Activated B cell treated with CpG ODN at 0.5 μM for 24 hours (primary cell): ENCODE measurements around the gene IER3. TPM values are rescaled to one million over a fixed set of nuclear protein-coding genes. Genes with fewer than 3 reads are reported as not detected.

ENCODE experiments used
- ATAC-seq: fragments of 200-7000 bp; cut with Tn5 transposase; one replicate; pipeline ENCODE4 v1.10.0; 2021; ENCODE audit warnings: low read depth, mild to moderate bottlenecking, moderate library complexity
- CTCF ChIA-PET: fragments of 350-600 bp; sonication (Branson Sonifier 250); formaldehyde crosslinking; loops from one replicate; lab custom pipeline; 2021; ENCODE audit warnings: antibody characterized with exemption; lab: Charles Lee
- POLR2A ChIA-PET: fragments of 350-600 bp; sonication (Branson Sonifier 250); formaldehyde crosslinking; loops from one replicate; lab custom pipeline; 2021; ENCODE audit warnings: antibody characterized with exemption; lab: Charles Lee
- DNase-seq: peaks from one replicate; pipeline ENCODE4 v3.0.0; 2022
- H3K27ac Mint-ChIP-seq: one replicate; pipeline ENCODE4 v1.8.0; 2020; ENCODE audit warnings: mixed read lengths
- H3K27me3 Mint-ChIP-seq: one replicate; pipeline ENCODE4 v1.8.0; 2021; ENCODE audit warnings: mixed read lengths
- H3K36me3 Mint-ChIP-seq: one replicate; pipeline ENCODE4 v1.8.0; 2021; ENCODE audit warnings: low read depth, mixed read lengths
- H3K4me1 Mint-ChIP-seq: one replicate; pipeline ENCODE4 v1.8.0; 2021; ENCODE audit warnings: mixed read lengths
- H3K4me3 Mint-ChIP-seq: one replicate; pipeline ENCODE4 v1.8.0; 2020; ENCODE audit warnings: mild to moderate bottlenecking, mixed read lengths
- H3K9me3 Mint-ChIP-seq: one replicate; pipeline ENCODE4 v1.8.0; 2020; ENCODE audit warnings: mixed read lengths
- intact Hi-C: fragments of 100-400 bp; cut with micrococcal nuclease; formaldehyde crosslinking; loops from one replicate; pipeline ENCODE4 v1.15.1; 2024
- total RNA-seq: library from RNA; stranded (reverse); gene quantifications from 2 replicates; pipeline ENCODE4 v1.2.3, GENCODE V29; 2022
- TF ChIP-seq, protein P1 (sequence below): fragments of 200-600 bp; IDR thresholded peaks from one replicate; pipeline ENCODE4 v1.8.0; 2022; ENCODE audit warnings: antibody characterized with exemption, mild to moderate bottlenecking

Gene IER3
- total RNA-seq, 1 donor from 2014 or later: 3.3 TPM

DNA sequence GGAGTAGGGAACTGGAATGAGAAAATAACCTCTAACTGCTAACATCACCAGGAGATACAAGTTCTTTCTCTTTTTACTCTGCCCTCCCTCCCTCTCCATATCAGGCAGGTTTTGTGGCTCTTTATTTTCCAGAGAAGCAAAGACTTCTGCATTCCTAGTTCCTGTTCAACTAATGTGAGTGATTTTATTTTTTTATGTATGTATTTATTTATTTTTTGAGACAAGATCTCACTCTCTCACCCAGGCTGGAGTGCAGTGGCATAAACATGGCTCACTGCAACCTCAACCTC, 6.0 kb upstream of the IER3 start:
- intact Hi-C loops: no loop called here
- Mint-ChIP-seq H3K27ac (no peak overlapping the region), H3K4me1 (peaks cover 1% of the 10 kb centered on the region), H3K4me3 (no peak overlapping the region), H3K27me3 (no peaks in the 10 kb centered on the region), H3K36me3 (no peaks in the 10 kb centered on the region), H3K9me3 (no peaks in the 10 kb centered on the region)
- DNase-seq: no peak
- ChIA-PET CTCF (no interaction called here), POLR2A (interaction anchor here (0.6 kb wide), 1 partner anchor 16 kb away, joined by 3 read pairs; no protein-coding TSS in a partner anchor)
- TF ChIP-seq, protein P1, sequence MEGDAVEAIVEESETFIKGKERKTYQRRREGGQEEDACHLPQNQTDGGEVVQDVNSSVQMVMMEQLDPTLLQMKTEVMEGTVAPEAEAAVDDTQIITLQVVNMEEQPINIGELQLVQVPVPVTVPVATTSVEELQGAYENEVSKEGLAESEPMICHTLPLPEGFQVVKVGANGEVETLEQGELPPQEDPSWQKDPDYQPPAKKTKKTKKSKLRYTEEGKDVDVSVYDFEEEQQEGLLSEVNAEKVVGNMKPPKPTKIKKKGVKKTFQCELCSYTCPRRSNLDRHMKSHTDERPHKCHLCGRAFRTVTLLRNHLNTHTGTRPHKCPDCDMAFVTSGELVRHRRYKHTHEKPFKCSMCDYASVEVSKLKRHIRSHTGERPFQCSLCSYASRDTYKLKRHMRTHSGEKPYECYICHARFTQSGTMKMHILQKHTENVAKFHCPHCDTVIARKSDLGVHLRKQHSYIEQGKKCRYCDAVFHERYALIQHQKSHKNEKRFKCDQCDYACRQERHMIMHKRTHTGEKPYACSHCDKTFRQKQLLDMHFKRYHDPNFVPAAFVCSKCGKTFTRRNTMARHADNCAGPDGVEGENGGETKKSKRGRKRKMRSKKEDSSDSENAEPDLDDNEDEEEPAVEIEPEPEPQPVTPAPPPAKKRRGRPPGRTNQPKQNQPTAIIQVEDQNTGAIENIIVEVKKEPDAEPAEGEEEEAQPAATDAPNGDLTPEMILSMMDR: no peak
- ATAC-seq: no peak

DNA sequence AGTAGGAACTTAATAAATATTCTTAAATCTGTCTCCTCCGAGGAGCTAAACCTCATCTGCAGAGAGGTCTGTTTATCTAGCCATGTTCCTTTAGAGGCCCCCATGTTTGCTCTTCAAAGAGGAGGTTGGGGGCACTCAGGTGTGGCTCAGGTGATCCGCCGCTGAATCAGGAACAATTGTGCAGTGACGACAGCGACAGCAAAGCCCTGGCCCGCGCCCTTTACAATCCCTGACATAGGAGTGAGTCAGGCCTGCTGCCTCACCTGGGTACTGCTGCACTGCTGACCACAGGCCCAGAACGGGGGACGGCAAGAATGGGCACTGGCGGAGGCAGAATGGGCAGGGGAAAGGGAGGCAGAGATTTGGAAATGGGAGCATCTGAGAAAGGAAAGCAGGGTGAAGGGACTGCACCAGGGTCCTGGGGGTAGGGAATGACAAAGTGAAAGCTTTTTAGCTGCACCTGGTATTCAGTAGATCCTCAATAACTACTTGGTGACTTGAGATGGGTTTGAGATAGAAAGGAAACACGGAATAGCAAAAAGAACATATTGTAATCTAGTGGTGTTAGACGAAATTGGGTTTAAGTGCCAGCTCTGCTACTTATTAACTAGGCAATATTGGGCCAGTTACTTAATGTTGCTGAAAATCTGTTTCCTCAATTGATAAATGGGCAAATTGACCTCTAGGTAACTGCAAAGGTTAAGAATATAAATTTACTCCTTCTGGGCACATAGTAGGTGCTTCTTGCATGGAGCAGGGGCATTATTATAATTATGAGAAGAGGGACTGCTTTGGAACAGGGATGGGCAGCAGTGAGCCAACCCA, 5.4 kb upstream of the IER3 start:
- intact Hi-C loops: no loop called here
- CTCF ChIA-PET: no interaction called here

DNA sequence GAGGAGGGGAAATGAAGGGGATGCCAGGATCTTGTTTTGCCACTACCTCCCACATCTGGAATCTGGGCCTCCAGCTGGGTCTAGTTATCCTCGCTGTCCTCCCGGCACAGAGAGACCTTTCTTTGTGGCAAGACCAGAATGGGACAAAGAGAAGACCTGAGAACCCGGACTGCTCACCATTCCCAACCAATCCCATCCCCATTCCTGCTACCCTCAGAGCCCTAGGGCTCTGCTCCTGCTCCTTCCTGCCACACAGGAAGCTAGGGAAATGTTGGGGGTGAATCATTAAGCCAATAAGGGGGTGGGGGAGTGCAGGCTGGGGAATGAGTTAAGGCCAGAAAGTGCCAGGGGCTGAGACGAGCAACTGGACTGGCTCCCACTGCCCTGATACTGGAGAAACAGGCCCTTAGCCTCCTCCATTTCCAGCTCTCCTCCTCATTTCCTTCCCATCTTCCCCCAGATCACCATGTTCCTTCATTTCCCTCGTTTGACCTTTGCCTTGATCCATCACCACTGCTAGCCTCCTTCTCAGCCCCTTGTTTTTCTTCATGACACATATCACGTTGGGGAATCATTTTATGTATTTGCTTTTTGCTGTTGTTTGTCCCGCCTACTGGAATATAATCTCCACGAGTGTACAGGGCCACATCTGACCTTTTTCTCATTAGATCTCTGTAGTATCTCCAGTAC, 4.6 kb upstream of the IER3 start:
- no peaks in the 10 kb centered on the region for H3K36me3 Mint-ChIP-seq
- POLR2A ChIA-PET: no interaction called here
- no peak for DNase-seq
- H3K27ac Mint-ChIP-seq: no peak overlapping the region
- CTCF ChIA-PET: no interaction called here
- no peaks in the 10 kb centered on the region for H3K27me3 Mint-ChIP-seq
- TF ChIP-seq, protein P1: no peak
- intact Hi-C loops: no loop called here
- no peak for ATAC-seq
- H3K9me3 Mint-ChIP-seq: no peaks in the 10 kb centered on the region
- H3K4me1 Mint-ChIP-seq: peaks cover 6% of the 10 kb centered on the region
- no peak overlapping the region for H3K4me3 Mint-ChIP-seq

More for the DNA sequence above, 5.4 kb upstream of the IER3 start:
- no peak overlapping the region for H3K27ac Mint-ChIP-seq
- peaks cover 1% of the 10 kb centered on the region for H3K4me1 Mint-ChIP-seq
- TF ChIP-seq, protein P1: no peak
- no peak for ATAC-seq
- no peak for DNase-seq
- no peaks in the 10 kb centered on the region for H3K36me3 Mint-ChIP-seq
- no peak overlapping the region for H3K4me3 Mint-ChIP-seq
- H3K9me3 Mint-ChIP-seq: no peaks in the 10 kb centered on the region
- POLR2A ChIA-PET: interaction anchor here (0.6 kb wide), 1 partner anchor 15 kb away, joined by 3 read pairs; no protein-coding TSS in a partner anchor
- no peaks in the 10 kb centered on the region for H3K27me3 Mint-ChIP-seq

DNA sequence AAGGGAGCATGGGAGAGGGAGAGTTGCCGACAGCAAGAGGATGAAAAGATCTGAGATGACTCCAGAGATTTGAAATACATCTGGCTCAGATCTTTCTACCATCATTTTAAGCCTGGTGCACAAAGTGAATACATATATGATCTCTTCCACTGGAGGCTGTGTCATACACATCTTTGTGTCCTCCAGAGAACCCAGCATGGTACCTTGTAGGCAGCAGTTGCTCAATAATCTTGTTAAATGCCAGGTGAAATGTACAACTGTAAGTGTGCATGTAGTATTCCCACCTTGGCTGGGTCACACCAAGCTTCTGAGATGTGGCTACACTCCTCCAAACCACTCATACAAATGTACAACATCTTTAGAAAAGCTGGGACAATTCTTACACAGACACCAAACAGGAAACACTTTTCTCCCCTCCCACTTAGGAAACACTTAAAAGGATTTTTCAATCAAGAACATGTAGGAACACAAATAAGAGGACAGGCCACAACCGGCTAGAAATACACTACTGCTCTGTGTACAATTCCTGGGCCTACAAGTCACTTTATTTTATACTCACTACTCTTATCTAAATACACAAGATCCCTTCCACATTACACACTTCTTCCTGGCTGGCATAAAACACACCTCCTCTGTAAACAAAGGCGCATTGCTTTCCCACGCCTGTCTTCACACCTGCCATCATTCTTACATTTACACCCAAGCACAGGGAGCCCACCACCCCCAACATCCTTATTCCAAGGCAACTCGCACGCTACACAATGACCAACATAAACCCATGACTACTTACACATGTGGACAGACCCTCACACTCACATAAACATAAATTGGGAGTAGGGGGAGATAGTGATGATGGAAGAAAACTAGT, 3.8 kb upstream of the IER3 start:
- Mint-ChIP-seq H3K27ac (no peak overlapping the region), H3K27me3 (no peaks in the 10 kb centered on the region), H3K36me3 (no peaks in the 10 kb centered on the region), H3K4me1 (peaks cover 14% of the 10 kb centered on the region), H3K9me3 (no peaks in the 10 kb centered on the region), H3K4me3 (no peak overlapping the region)
- intact Hi-C loops: no loop called here
- ATAC-seq (no peak), DNase-seq (no peak)
- ChIA-PET POLR2A (interaction anchor here (0.6 kb wide), 1 partner anchor 56 kb away, joined by 3 read pairs; no protein-coding TSS in a partner anchor), CTCF (no interaction called here)
- TF ChIP-seq, protein P1: no peak
